HG03558 (cell line): Measurements from ENCODE around the gene STUB1.

Source experiments
- ATAC-seq: cut with Tn5 transposase; IDR thresholded peaks from one replicate; pipeline ENCODE4 v1.9.1; 2021; ENCODE audit warnings: moderate number of reproducible peaks; ENCODE audit not compliant: unreplicated experiment; ENCODE audit errors: extremely low read depth

Gene STUB1

GRCh38 chr16:662095-662494 lies 18.1 kb upstream of the STUB1 start:
- ATAC-seq = no peak

- no peak for ATAC-seq
Observed at GRCh38 chr16:662597-662996, 17.6 kb upstream of the STUB1 start.

GRCh38 chr16:666572-666971 lies 13.6 kb upstream of the STUB1 start:
- ATAC-seq = no peak

GRCh38 chr16:667113-667779 lies 13.0 kb upstream of the STUB1 start:
- ATAC-seq = no peak

GRCh38 chr16:667780-668518 lies 12.3 kb upstream of the STUB1 start, which contains the start of gene RHOT2:
Gene RHOT2, plus strand, starts transcription at chr16:668132. Its CDS starts 68 bp downstream, at chr16:668200.
- ATAC-seq = peak; percentile 57

GRCh38 chr16:668519-669171 lies 11.6 kb upstream of the STUB1 start:
- no peak for ATAC-seq

GRCh38 chr16:669666-670065 lies 10.5 kb upstream of the STUB1 start:
- no peak for ATAC-seq

GRCh38 chr16:670485-671352 lies 9.5 kb upstream of the STUB1 start:
- no peak for ATAC-seq

GRCh38 chr16:671353-672131 lies 8.7 kb upstream of the STUB1 start:
- ATAC-seq = no peak

- no peak for ATAC-seq
Observed at GRCh38 chr16:672371-672770, 7.8 kb upstream of the STUB1 start.

GRCh38 chr16:672851-673250 lies 7.4 kb upstream of the STUB1 start:
- no peak for ATAC-seq

- no peak for ATAC-seq
Observed at GRCh38 chr16:673399-673991, 6.7 kb upstream of the STUB1 start.

- no peak for ATAC-seq
Observed at GRCh38 chr16:674214-674881, 5.9 kb upstream of the STUB1 start.

GRCh38 chr16:674968-675883 lies 5.0 kb upstream of the STUB1 start, which contains the start of gene RHBDL1:
Gene RHBDL1, plus strand, starts transcription at chr16:675671. Its CDS starts 120 bp downstream, at chr16:675791.
- ATAC-seq = no peak

- no peak for ATAC-seq
Observed at GRCh38 chr16:675884-676564, 4.2 kb upstream of the STUB1 start.

- ATAC-seq = no peak
Observed at GRCh38 chr16:676565-676902, 3.7 kb upstream of the STUB1 start.

GRCh38 chr16:676913-677312 lies 3.3 kb upstream of the STUB1 start:
- ATAC-seq = no peak
